ENCODE data around the gene WNT9B.

DNA sequence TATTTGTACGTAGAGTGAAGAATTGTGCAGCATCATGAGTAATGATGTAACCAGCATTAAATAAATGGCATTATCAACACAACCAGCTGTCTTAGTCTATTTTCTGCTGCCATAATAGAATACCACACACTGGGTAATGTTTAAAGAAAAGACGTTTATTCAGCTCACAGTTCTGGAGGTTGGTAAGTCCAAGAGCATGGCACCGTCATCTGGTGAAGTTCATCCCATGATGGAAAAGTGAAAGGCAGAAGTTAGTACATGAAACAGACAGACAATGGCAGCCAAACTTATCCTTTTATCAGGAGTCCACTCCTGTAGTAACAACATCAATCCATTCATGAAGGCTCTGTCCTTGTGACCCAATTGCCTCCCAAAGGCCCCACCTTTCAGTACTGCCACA lies 65.2 kb downstream of the WNT9B start:
- no peak for TF ChIP-seq EZH2 (IDR thresholded peaks at IDR 0.05)
- TF ChIP-seq POLR2AphosphoS5 (IDR thresholded peaks at IDR 0.05; ENCODE audit: borderline replicate concordance, low read depth, low read length): no peak
